ENCODE results near the gene RCN1.

The RCN1 gene

GRCh38 chr11:32050264-32050663, 40.6 kb upstream of the RCN1 start:
- no peak overlapping the region for H3K4me3 ChIP-seq (ENCODE audit: low read depth, low read length)
- TF ChIP-seq, protein P1, sequence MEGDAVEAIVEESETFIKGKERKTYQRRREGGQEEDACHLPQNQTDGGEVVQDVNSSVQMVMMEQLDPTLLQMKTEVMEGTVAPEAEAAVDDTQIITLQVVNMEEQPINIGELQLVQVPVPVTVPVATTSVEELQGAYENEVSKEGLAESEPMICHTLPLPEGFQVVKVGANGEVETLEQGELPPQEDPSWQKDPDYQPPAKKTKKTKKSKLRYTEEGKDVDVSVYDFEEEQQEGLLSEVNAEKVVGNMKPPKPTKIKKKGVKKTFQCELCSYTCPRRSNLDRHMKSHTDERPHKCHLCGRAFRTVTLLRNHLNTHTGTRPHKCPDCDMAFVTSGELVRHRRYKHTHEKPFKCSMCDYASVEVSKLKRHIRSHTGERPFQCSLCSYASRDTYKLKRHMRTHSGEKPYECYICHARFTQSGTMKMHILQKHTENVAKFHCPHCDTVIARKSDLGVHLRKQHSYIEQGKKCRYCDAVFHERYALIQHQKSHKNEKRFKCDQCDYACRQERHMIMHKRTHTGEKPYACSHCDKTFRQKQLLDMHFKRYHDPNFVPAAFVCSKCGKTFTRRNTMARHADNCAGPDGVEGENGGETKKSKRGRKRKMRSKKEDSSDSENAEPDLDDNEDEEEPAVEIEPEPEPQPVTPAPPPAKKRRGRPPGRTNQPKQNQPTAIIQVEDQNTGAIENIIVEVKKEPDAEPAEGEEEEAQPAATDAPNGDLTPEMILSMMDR (IDR thresholded peaks at IDR 0.05), result no peak
- H3K4me2 ChIP-seq (ENCODE audit: low read length), result no peak overlapping the region
- no peaks in the 10 kb centered on the region for H3K27me3 ChIP-seq (ENCODE audit: control insufficient read depth, insufficient read depth, low read length)
- no peak overlapping the region for H2AFZ ChIP-seq
- no peaks in the 10 kb centered on the region for H3K36me3 ChIP-seq (ENCODE audit: control insufficient read depth, insufficient read depth, low read length)
- H3K9ac ChIP-seq, result no peak overlapping the region
- no peaks in the 10 kb centered on the region for H3K4me1 ChIP-seq
- H3K9me3 ChIP-seq (ENCODE audit: control insufficient read depth, low read length), result no peaks in the 10 kb centered on the region
- H3K79me2 ChIP-seq, result no peaks in the 10 kb centered on the region
- H3K27ac ChIP-seq, result no peak overlapping the region

- no peak overlapping the region for H3K4me2 ChIP-seq (ENCODE audit: low read length)
- H3K9me3 ChIP-seq (ENCODE audit: control insufficient read depth, low read length), result no peaks in the 10 kb centered on the region
- H3K27ac ChIP-seq, result no peak overlapping the region
- H3K9ac ChIP-seq, result no peak overlapping the region
- TF ChIP-seq, protein P1 (IDR thresholded peaks at IDR 0.05), result peak; percentile 59
- no peaks in the 10 kb centered on the region for H3K79me2 ChIP-seq
- H3K36me3 ChIP-seq (ENCODE audit: control insufficient read depth, insufficient read depth, low read length), result no peaks in the 10 kb centered on the region
- H3K4me1 ChIP-seq, result no peaks in the 10 kb centered on the region
- H2AFZ ChIP-seq, result no peak overlapping the region
- H3K27me3 ChIP-seq (ENCODE audit: control insufficient read depth, insufficient read depth, low read length), result no peaks in the 10 kb centered on the region
- H3K4me3 ChIP-seq (ENCODE audit: low read depth, low read length), result no peak overlapping the region
These were observed 38.7 kb upstream of the RCN1 start for GRCh38 chr11:32052215-32052614.

GRCh38 chr11:32053151-32053888, 37.6 kb upstream of the RCN1 start:
- Histone ChIP-seq H3K79me2 (no peaks in the 10 kb centered on the region), H3K36me3 (ENCODE audit: control insufficient read depth, insufficient read depth, low read length) (no peaks in the 10 kb centered on the region), H3K27ac (no peak overlapping the region), H3K4me3 (ENCODE audit: low read depth, low read length) (no peak overlapping the region), H3K9ac (no peak overlapping the region), H3K9me3 (ENCODE audit: control insufficient read depth, low read length) (no peaks in the 10 kb centered on the region), H2AFZ (no peak overlapping the region), H3K4me2 (ENCODE audit: low read length) (no peak overlapping the region), H3K4me1 (no peaks in the 10 kb centered on the region), H3K27me3 (ENCODE audit: control insufficient read depth, insufficient read depth, low read length) (no peaks in the 10 kb centered on the region)
- TF ChIP-seq, protein P1 (IDR thresholded peaks at IDR 0.05), result no peak

GRCh38 chr11:32055861-32056260, 35.0 kb upstream of the RCN1 start:
- H3K36me3 ChIP-seq (ENCODE audit: control insufficient read depth, insufficient read depth, low read length), result no peaks in the 10 kb centered on the region
- no peaks in the 10 kb centered on the region for H3K4me1 ChIP-seq
- TF ChIP-seq, protein P1 (IDR thresholded peaks at IDR 0.05), result no peak
- H3K79me2 ChIP-seq, result no peaks in the 10 kb centered on the region
- no peak overlapping the region for H2AFZ ChIP-seq
- H3K27ac ChIP-seq, result no peak overlapping the region
- H3K4me3 ChIP-seq (ENCODE audit: low read depth, low read length), result no peak overlapping the region
- H3K4me2 ChIP-seq (ENCODE audit: low read length), result no peak overlapping the region
- no peaks in the 10 kb centered on the region for H3K9me3 ChIP-seq (ENCODE audit: control insufficient read depth, low read length)
- no peak overlapping the region for H3K9ac ChIP-seq
- H3K27me3 ChIP-seq (ENCODE audit: control insufficient read depth, insufficient read depth, low read length), result no peaks in the 10 kb centered on the region

- no peak overlapping the region for H3K27ac ChIP-seq
- no peaks in the 10 kb centered on the region for H3K9me3 ChIP-seq (ENCODE audit: control insufficient read depth, low read length)
- H3K4me2 ChIP-seq (ENCODE audit: low read length), result no peak overlapping the region
- H3K9ac ChIP-seq, result no peak overlapping the region
- H3K79me2 ChIP-seq, result no peaks in the 10 kb centered on the region
- no peak overlapping the region for H2AFZ ChIP-seq
- no peaks in the 10 kb centered on the region for H3K36me3 ChIP-seq (ENCODE audit: control insufficient read depth, insufficient read depth, low read length)
- H3K27me3 ChIP-seq (ENCODE audit: control insufficient read depth, insufficient read depth, low read length), result no peaks in the 10 kb centered on the region
- H3K4me3 ChIP-seq (ENCODE audit: low read depth, low read length), result no peak overlapping the region
- no peaks in the 10 kb centered on the region for H3K4me1 ChIP-seq
- TF ChIP-seq, protein P1 (IDR thresholded peaks at IDR 0.05), result no peak
These were observed 34.4 kb upstream of the RCN1 start for GRCh38 chr11:32056438-32056837.
